Measurements from ENCODE around the gene WFIKKN1.

Gene WFIKKN1

DNA sequence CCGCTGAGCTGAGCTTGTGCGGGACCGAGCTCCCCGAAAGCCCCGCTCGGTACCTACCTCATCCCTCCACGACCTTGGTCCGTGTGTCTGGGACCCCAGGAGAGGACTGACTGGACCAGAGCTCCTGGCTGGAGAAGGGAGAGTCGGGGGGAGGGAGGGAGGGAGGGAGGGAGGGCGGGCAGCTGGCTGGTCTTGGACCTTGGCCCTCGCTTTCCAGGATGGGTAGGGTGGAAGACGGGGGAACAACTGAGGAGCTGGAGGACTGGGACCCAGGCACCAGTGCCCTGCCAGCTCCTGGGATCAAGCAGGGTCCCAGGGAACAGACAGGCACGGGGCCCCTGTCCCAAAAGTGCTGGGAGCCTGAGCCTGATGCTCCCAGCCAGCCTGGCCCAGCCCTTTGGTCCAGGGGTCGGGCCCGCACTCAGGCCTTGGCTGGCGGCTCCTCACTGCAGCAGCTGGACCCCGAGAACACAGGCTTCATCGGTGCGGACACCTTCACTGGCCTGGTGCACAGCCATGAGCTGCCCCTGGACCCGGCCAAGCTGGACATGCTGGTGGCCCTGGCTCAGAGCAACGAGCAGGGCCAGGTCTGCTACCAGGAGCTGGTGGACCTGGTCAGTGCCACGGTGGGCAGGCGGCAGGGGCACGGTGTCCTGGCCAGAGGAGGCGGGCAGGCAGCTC is 45.2 kb downstream of the WFIKKN1 start:
- DNase-seq, result no peak

DNA sequence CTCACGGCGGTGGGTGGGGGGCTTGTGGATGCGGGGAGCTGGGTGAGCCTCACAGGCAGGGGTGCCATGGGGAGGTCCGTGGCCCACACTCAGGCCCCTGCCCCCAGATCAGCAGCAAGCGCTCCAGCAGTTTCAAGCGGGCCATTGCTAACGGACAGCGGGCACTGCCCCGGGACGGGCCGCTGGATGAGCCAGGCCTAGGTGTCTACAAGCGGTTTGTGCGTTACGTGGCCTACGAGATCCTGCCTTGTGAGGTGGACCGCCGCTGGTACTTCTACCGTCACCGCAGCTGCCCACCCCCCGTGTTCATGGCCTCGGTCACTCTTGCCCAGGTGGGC is 45.7 kb downstream of the WFIKKN1 start:
- no peak for DNase-seq

DNA sequence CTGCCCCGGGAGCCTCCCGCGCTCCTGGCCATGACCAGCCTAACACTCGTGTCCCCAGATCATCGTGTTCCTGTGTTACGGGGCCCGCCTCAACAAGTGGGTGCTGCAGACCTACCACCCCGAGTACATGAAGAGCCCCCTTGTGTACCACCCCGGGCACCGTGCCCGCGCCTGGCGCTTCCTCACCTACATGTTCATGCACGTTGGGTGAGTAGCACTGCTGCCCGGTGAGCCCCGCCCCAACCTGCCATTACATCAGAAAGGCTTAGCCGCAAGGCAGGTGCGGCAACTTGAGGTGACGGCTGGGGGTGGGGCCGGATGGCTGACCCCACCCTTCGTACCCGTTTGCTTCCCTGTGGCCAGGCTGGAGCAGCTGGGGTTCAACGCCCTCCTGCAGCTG is 46.1 kb downstream of the WFIKKN1 start:
- no peak for DNase-seq

DNA sequence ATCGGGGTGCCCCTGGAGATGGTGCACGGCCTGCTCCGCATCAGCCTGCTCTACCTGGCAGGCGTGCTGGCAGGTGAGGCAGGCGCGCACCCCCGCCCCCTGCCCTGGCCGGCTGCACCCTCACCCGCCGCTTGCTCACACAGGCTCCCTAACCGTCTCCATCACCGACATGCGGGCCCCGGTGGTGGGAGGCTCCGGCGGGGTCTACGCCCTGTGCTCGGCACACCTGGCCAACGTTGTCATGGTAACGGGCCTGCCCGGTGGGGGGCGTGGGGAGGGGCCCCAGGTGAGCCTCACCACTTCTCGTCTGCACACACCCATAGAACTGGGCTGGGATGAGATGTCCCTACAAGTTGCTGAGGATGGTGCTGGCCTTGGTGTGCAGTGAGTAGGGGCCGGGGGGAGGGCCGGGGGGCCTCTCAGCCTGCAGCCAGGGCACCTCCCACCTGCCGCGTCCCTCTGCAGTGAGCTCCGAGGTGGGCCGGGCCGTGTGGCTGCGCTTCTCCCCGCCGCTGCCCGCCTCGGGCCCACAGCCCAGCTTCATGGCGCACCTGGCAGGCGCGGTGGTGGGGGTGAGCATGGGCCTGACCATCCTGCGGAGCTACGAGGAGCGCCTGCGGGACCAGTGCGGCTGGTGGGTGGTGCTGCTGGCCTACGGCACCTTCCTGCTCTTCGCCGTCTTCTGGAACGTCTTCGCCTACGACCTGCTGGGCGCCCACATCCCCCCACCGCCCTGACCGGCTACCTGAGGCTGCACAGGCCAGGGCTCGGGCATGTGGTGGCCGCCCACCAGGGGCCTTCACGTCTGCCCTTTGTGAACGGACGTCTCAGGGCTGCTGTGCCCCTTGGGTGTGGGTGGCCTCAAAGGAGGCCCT is 46.8 kb downstream of the WFIKKN1 start:
- no peak for DNase-seq

DNA sequence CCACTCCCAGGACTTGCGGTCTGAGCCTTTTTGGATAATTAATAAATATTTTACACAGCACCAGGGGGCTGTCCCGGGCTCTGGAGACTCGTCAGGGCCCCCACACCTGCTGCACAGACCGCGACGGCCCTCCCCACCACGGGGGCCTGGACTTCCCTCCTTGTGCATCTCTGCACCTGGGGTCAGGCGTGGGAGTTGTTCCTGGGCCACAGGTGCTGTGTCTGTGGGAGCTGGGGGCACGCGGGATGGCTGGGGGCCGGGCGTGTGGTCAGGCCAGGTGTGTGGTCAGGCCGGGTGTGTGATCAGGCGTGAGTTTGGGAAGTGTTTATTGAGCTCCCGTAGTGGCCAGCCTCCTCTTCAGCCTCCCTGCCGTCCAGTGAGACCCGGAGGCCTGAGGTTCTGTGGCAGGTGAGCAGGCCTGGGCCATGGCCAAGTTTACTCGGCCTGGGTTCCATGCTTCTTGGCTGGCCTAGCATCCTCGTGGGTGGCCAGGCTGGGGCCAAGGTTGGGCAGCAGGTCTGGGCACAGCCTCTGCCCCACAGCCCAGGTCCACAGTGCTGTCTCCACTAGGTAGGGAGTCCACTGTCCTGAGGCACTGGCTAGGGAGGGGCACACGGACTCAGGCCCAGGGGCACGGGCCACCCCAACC is 47.5 kb downstream of the WFIKKN1 start:
- DNase-seq, result no peak

DNA sequence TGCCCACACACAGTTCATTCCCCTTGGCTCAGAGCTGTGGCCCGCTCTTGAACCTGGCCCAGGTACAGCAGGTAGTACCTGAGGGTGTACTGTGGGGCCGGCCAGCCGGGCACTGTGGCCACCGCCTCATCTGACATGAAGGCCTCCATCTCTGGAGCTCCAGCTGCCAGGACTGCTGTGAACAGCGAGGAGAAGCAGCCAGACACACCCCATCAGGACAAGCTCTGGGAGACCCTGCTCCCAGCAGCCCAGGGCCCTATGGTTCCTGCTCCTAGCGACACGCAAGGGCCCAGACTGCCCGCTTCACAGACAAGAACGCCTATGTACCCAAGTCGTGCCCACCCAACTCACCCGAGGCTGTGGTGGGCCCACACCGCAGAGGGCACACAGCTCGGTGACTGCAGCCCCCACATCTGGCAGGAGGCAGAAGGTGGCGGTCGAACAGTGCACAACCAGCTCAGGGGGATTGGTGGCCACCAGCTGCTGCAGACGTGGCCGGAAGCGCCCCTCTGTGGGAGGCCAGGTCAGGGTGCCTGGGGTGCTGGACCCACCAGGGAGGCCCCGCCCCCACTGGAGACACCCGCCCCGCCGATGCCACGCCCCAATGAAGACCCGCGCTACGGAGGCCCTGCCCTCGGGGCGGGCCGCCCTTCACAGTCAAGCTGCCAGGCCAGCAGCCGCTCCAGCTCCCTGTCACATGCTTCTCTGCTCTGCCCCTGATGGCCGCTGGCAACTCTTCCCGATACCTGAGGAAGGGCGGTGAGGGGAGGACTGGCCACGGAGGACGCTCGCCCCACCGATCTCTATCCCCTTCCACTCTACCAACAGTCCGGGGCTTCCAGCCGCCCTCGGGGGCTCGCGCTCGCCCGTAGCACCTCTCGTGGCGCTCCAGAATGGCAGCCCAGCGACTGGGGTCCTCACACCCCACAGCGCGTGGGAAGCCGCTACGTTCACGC is 48.4 kb downstream of the WFIKKN1 start:
- peak; percentile 47 to 50 for DNase-seq

DNA sequence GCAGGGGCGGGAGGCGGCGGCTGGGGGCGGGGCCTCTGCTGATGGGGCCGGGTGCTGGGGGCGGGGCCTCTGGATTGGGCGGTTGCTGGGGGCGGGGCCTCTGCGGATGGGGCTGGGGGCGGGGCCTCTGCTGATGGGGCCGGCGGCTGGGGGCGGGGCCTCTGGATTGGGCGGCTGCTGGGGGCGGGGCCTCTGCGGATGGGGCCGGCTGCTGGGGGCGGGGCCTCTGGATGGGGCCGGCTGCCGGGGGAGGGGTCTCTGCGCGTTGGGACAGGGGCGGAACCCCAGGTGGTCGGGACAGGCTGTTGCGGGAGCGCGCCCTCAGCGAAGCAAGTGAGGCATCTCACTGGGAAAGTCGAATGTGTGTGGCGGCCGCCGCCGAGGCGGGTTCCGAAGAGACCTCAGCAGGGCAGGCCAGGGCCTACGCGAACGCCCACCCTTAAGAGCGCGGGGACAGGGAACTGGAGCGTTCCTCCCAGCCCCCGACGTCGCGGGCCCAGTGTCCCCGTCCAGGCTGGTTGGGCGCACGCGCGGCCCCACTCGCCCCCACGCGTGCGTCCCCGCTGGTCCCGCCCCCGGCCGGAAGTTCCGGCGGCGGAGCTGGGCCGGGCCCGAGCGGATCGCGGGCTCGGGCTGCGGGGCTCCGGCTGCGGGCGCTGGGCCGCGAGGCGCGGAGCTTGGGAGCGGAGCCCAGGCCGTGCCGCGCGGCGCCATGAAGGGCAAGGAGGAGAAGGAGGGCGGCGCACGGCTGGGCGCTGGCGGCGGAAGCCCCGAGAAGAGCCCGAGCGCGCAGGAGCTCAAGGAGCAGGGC is 49.2 kb downstream of the WFIKKN1 start, which contains the start of gene STUB1:
Gene STUB1, plus strand, starts transcription at position 597 of the 811 bp plus-strand sequence. Its CDS starts 116 bp downstream, at position 713.
- DNase-seq, result peak; percentile 91 to 93

DNA sequence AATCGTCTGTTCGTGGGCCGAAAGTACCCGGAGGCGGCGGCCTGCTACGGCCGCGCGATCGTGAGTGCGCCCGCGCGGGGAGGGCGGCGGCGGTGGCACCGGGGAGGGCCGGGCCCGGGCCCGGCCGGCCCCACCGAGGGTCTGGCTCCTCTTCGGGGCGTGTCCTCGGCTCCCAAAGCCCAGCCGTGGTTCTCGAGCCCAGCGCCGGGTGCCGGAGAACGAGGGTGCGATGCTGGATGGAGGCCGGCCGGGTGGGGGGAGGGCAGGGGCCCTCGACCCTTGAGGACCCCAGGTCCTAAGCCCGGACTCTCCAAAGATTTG is 49.8 kb downstream of the WFIKKN1 start:
- no peak for DNase-seq

DNA sequence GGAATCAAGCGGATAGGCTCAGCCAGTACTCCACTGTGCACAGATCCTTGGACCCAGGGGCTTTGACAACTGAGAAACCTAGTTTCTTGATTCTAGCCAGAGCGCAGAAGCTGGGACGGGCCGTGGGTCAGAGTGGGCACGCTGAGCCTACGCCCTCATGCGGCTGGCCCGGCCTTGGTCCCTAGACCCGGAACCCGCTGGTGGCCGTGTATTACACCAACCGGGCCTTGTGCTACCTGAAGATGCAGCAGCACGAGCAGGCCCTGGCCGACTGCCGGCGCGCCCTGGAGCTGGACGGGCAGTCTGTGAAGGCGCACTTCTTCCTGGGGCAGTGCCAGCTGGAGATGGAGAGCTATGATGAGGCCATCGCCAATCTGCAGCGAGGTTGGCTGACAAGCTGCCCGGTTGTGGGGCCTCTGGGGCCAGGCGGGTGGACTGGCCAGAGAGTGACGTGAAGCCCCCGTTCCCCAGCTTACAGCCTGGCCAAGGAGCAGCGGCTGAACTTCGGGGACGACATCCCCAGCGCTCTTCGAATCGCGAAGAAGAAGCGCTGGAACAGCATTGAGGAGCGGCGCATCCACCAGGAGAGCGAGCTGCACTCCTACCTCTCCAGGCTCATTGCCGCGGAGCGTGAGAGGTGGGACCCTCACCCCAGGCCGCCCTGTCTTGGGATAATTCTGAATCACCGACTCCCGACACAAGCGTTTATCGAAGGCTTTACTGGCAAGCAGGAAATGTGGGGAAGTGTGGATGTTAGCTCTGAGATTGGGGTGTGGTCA is 50.4 kb downstream of the WFIKKN1 start:
- no peak for DNase-seq

DNA sequence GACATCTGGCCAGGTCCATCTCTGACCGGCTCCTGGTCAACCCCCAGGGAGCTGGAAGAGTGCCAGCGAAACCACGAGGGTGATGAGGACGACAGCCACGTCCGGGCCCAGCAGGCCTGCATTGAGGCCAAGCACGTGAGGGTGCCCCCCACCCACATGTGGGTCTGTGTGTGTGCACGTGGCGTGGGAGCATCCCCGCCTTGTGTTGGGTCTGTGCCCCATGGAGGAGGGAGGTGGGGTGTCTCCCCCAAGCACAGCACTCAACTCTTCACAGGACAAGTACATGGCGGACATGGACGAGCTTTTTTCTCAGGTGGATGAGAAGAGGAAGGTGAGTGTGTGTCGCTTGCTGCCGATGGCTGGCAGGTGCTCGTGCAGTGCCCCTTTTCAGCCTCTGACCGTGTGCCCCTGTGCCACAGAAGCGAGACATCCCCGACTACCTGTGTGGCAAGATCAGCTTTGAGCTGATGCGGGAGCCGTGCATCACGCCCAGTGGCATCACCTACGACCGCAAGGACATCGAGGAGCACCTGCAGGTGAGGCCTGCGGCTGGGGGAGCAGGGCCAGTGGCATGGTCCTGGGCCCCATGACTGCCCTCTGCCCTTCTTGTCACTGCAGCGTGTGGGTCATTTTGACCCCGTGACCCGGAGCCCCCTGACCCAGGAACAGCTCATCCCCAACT is 51.1 kb downstream of the WFIKKN1 start:
- no peak for DNase-seq

DNA sequence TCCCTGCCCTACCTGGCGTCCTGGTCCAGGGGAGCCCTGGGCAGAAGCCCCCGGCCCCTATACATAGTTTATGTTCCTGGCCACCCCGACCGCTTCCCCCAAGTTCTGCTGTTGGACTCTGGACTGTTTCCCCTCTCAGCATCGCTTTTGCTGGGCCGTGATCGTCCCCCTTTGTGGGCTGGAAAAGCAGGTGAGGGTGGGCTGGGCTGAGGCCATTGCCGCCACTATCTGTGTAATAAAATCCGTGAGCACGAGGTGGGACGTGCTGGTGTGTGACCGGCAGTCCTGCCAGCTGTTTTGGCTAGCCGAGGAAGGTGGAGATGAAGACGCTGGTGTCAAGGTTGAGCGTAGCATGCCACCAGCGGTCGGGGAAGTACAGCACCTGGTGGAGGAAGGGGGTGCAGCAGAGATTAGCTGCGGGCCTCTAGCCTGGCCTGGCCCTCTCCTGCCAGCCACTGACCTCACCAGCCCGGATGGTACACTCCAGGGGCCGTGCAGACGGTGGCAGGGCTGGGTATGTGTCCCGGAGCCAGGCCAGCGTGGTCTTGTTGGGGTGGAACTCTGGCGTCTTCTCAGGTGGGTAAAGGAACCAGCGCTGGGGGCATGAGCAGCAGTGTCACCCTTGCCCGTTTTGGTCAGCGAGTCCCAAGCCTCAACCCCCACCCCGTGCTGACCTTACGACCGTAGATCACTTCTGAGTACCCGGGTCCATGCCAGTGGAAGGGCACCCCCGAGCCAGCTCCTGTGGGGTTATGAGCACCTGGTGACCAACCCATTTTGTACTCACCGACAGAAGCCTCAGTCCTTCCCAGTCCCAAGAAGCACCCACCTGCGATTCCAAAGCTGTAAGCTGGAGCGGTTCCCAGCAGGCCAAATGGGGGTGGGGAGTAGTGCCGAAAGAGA is 52.0 kb downstream of the WFIKKN1 start:
- no peak for DNase-seq

DNA sequence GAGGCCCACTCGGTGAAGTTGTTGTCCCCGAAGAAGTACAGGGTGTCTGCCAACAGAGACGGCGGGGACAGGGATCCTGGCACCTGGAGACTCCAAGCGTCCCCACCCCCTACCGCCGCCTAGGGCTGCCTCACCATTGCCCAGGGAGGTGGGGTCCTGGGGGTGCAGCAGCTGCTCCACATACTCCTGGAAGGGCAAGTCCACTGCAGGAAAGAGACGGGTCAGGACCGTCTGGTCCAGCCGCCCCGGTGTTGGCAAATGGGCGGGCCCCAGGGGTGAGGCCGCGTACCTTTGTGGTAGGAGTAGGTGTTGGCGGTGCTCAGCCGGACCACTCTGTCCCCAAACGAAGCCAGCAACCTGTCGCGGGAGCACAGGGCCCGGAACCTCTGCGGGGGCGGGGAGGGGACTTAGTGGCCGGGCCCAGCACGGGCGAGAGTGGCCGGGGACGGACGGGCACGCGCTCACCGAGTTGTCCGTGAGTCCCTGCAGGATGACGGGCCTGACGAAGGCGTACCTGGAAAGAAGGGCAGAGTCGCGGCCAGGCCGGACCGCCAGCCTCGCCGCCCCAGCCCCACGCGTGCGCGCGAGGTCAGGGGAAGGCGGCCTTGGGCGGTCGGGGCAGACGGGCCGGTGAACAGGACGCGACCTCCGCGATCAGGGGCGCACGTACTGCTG is 52.7 kb downstream of the WFIKKN1 start:
- DNase-seq, result no peak

Measured in activated CD4-positive, alpha-beta T cell treated with anti-CD3 and anti-CD28 coated beads for 4 hours (primary cell).